Spleen (tissue), 7 donors: ENCODE results near the gene TDRD3.

ENCODE experiments used
- POLR2A ChIP-seq, 3 donors: fragments of 450-650 bp; IDR thresholded peaks; one replicate each; pipeline ENCODE4 v1.5.1; 2017; ENCODE audit warnings: antibody characterized with exemption in 3 of 3, mild to moderate bottlenecking in 1 of 3
- POLR2AphosphoS5 ChIP-seq, 3 donors: sonication (generic); formaldehyde crosslinking; IDR thresholded peaks; one replicate each; pipeline ENCODE4 v1.5.1; 2017; ENCODE audit warnings: antibody characterized with exemption in 3 of 3
- TF ChIP-seq, protein P1 (sequence below), 11 experiments: fragments of 200-600 bp in 7 of 11; fragments of 450-650 bp in 4 of 11; sonication (generic) in 4 of 11; IDR thresholded peaks in 8 of 11; conservative IDR thresholded peaks in 3 of 11; 1 replicate in 7 of 11; 2 replicates in 4 of 11; pipeline versions ENCODE4 v1.4.0 to v1.8.0; 2016 to 2021; ENCODE audit warnings: antibody characterized with exemption in 11 of 11, inconsistent platforms in 4 of 11, mild to moderate bottlenecking in 1 of 11
- donor health status: DM: no; HTN: no; CAD: no; lungs with moderate emphysema.
- donor health status: DM: no; HTN: no; CAD: no.
- donor health status: DM: no; HTN: no; CAD: no.

DNA sequence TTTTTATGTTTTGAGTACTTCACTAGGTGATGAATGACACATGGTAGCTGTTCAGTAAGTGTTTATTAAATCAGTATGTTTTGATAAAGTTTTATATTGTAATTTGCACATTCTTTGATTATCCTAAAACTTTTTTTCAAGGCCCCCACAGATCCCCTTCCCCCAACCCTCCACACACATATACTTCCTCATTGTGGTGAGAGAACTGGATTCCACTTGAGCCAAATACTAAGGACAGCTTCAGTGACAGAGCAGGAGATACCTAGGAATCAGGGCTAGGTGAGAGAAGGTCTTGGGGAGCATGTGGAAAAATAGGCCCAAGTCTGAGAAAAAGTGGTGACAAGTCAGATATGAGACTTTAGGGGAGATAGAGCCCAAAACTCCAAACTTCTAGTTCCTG, 174.6 kb downstream of the TDRD3 start:
- TF ChIP-seq POLR2A (IDR thresholded peaks at IDR 0.05): no peak
- TF ChIP-seq, protein P1, sequence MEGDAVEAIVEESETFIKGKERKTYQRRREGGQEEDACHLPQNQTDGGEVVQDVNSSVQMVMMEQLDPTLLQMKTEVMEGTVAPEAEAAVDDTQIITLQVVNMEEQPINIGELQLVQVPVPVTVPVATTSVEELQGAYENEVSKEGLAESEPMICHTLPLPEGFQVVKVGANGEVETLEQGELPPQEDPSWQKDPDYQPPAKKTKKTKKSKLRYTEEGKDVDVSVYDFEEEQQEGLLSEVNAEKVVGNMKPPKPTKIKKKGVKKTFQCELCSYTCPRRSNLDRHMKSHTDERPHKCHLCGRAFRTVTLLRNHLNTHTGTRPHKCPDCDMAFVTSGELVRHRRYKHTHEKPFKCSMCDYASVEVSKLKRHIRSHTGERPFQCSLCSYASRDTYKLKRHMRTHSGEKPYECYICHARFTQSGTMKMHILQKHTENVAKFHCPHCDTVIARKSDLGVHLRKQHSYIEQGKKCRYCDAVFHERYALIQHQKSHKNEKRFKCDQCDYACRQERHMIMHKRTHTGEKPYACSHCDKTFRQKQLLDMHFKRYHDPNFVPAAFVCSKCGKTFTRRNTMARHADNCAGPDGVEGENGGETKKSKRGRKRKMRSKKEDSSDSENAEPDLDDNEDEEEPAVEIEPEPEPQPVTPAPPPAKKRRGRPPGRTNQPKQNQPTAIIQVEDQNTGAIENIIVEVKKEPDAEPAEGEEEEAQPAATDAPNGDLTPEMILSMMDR (IDR thresholded peaks at IDR 0.05 in 8 of 11, conservative IDR thresholded peaks at IDR 0.05 in 3 of 11): no peak
- TF ChIP-seq POLR2AphosphoS5 (IDR thresholded peaks at IDR 0.05): no peak
